NCI-H1417 (cell line): Measurements from ENCODE around the gene PVR.
"Not testable (repeated sequence)": the region's sequence is repeated elsewhere in the genome, so short reads cannot be mapped to it uniquely, and the experiment has no call there.

Experiments used
- DNase-seq, 3 experiments: peaks; one replicate each; lab custom pipeline; 2025; lab: John Stamatoyannopoulos, UW

The PVR gene

DNA sequence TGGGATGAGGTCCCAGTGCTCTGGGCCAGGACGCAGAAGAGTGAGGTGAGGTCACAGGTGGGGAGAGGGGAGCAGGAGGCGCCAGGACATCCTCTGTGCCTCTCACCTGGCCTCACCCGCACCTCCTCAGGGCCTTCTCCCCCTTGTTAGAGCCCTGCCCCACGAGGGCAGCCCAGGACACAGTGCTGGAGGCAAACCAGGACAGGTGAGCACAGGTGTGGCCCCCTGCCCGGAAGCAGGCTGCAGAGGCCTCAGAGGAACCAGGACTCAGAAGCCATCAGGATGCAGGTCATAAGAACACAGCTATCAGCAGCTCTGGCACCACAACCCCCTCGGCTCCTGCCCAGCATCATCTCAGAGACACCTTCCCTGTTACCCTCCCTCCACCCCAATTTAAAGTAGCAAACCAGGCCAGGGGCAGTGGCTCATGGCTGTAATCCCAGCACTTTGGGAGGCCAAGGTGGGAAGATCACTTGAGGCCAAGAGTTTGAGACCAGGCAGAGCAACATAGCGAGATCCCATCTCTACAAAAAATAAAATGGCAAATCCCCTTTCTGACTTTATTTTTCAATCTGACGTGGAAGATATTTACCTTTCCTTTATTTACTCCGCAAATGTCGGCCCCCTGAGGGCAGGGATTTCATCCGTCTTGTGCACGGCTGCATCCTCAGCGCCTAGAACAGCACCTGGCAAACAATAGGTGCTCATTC lies 54.9 kb downstream of the PVR start, which contains the start of gene CEACAM16:
Gene CEACAM16 (plus strand): TSS at position 660 of the 710 bp plus-strand sequence. CDS start 2,306 bp downstream, outside the sequence.
- DNase-seq: no peak

DNA sequence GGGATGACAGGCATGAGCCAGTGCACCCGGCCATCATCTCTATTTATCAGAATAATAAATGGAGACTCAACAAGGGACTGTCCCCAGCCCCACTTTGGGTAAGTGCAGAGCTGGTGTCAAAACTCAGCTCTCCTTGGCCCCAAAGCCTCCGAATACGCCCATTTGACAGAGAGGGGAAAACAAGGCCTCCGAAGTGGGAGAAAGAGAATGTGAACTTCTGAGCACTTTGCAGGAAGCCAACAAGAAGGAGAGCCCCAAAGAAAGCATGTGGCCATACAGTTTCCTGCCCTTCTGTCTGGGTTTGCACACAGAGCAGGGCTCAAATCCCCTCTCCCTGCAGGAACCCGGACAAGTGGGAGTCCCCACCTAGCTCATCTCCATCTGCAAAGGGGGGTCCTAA lies 56.8 kb downstream of the PVR start:
- no peak for DNase-seq

GRCh38 chr19:44701228-44701627 lies 57.5 kb downstream of the PVR start:
- DNase-seq: no peak

DNA sequence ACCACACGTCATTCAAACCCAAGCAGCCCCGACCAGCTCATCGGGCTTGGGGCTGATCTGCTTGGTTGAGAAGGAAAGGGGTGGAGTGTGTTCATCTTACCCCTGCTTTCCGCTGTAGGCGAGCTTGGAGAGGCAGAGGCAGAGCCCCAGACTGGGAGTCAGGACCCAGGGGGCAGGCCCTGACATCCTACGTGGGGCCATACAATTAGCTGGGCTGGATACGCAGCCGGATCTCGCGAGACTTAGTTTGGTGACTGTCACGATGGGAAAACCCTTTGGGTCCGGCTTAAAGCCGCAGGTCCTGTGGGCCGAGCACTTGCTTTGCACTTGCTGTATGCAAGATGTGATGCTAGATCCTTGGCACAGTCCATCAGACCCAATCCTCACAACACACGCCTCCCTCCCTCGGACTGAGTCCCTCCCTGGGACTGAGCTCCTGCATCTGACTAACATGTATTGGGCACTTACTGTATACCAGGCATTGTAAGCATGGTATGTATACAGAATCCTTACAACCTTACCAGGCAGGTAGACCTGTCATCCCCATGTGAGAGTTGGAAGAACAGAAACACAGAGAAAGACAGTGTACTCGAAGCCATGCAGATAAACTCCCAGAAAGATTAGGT lies 59.0 kb downstream of the PVR start:
- no peak for DNase-seq

- no peak for DNase-seq
Measured at GRCh38 chr19:44703336-44704078, 59.8 kb downstream of the PVR start.

DNA sequence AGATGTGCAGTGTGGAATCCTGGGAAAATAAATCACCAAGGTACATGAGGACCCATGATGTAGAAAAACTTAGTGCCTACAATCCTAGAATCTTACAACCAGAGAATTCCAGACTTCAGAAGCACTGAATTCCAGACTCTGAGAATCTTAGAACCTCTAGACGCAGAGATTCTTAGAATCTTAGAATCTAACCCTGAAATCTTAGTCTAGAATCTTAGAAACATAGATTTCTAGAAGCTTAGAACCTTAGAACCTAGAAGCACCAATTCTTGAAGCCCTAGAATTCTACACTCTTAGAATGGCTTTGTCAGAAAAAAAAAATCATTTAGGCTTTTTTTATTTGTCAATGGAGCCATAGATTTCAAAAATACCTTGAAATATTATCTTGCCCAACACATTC lies 61.3 kb downstream of the PVR start:
- no peak for DNase-seq

GRCh38 chr19:44705502-44706010 lies 61.8 kb downstream of the PVR start:
- no peak for DNase-seq

GRCh38 chr19:44706506-44707236 lies 63.0 kb downstream of the PVR start:
- no peak for DNase-seq

- DNase-seq: no peak
Measured at GRCh38 chr19:44707794-44708193, 64.1 kb downstream of the PVR start.

- DNase-seq: no peak
Measured at GRCh38 chr19:44708940-44709339, 65.2 kb downstream of the PVR start.

DNA sequence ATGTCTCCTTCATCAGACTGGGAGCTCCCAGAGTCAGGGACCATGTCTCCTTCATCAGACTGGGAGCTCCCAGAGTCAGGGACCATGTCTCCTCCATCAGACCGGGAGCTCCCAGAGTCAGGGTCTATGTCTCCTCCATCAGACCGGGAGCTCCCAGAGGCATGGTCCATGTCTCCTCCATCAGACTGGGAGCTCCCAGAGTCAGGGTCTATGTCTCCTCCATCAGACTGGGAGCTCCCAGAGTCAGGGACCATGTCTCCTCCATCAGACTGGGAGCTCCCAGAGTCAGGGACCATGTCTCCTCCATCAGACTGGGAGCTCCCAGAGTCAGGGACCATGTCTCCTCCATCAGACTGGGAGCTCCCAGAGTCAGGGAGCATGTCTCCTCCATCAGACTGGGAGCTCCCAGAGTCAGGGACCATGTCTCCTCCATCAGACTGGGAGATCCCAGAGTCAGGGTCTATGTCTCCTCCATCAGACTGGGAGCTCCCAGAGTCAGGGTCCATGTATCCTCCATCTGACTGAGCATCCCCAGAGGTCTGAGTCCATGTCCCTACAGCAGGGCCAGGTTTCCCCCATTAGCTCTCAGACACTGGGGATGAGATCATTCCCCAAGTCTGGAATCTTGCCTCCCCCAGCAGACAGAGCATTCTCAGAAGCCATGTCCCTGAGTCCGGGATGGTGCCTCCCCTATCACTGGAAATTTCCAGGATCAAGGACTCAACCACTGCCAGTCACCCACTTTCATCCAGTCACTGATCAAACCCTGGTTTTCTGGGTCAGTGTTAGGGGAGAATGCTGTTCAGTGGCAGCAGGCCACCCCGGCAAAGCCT lies 65.9 kb downstream of the PVR start:
- not testable (repeated sequence) for DNase-seq

GRCh38 chr19:44710483-44710882 lies 66.8 kb downstream of the PVR start:
- no peak for DNase-seq

DNA sequence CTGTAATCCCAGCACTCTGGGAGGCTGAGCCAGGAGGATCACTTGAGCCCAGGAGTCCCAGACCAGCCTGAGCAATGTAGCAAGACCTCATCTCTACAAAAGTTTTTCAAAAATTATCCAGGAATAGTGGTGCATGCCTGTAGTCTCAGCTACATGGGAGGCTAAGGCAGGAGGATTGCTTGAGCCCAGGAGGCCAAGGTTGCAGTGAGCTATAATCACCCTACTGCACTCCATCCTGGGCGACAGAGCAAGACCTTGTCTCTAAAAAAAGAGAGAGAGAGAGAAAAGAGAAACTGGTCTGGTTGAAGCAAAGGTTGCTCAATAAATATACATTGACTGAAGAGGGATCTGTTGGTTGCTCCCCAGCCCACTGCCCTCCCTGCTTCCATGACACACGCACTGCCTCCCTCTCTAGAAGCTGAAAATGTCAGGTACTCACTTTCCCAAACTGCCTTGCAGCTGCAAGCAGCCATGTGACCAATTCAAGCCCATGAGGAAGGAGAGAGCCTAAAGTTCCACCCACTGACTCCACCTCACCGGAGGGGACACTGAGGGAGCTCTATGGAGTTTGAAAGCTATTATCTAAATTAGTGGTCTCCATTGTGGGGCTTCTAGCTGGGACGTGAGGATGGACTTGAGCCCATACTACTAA lies 69.3 kb downstream of the PVR start:
- DNase-seq: no peak
